ENCODE measurements around the gene SGCD.

Gene SGCD

GRCh38 chr5:156759156-156759555 is 432.2 kb downstream of the SGCD start:
- no peaks in the 10 kb centered on the region for H3K9me3 ChIP-seq
- H3K27me3 ChIP-seq: no peaks in the 10 kb centered on the region
- no peak for TF ChIP-seq CTCF (IDR thresholded peaks at IDR 0.05)
- H3K4me3 ChIP-seq (ENCODE audit: low read depth in 1 of 2, low read length in 1 of 2): no peak overlapping the region
- H3K36me3 ChIP-seq: no peaks in the 10 kb centered on the region
- no peak overlapping the region for H3K27ac ChIP-seq
- H3K4me1 ChIP-seq (ENCODE audit: control insufficient read depth in 1 of 2, insufficient read depth in 1 of 2, low read depth in 1 of 2, low read length in 1 of 2): no peaks in the 10 kb centered on the region

- Histone ChIP-seq H3K4me3 (ENCODE audit: low read depth in 1 of 2, low read length in 1 of 2) (no peak overlapping the region), H3K9me3 (no peaks in the 10 kb centered on the region), H3K27ac (no peak overlapping the region), H3K27me3 (no peaks in the 10 kb centered on the region), H3K36me3 (no peaks in the 10 kb centered on the region), H3K4me1 (ENCODE audit: control insufficient read depth in 1 of 2, insufficient read depth in 1 of 2, low read depth in 1 of 2, low read length in 1 of 2) (no peaks in the 10 kb centered on the region)
- no peak for TF ChIP-seq CTCF (IDR thresholded peaks at IDR 0.05)
These were observed 435.8 kb downstream of the SGCD start for GRCh38 chr5:156762771-156763170.

GRCh38 chr5:156764176-156764971 is 437.4 kb downstream of the SGCD start:
- no peaks in the 10 kb centered on the region for H3K36me3 ChIP-seq
- H3K4me1 ChIP-seq (ENCODE audit: control insufficient read depth in 1 of 2, insufficient read depth in 1 of 2, low read depth in 1 of 2, low read length in 1 of 2): no peaks in the 10 kb centered on the region
- no peaks in the 10 kb centered on the region for H3K27me3 ChIP-seq
- H3K27ac ChIP-seq: no peak overlapping the region
- H3K4me3 ChIP-seq (ENCODE audit: low read depth in 1 of 2, low read length in 1 of 2): no peak overlapping the region
- no peak for TF ChIP-seq CTCF (IDR thresholded peaks at IDR 0.05)
- H3K9me3 ChIP-seq: no peaks in the 10 kb centered on the region

- H3K27me3 ChIP-seq: no peaks in the 10 kb centered on the region
- H3K9me3 ChIP-seq: no peaks in the 10 kb centered on the region
- no peak overlapping the region for H3K4me3 ChIP-seq (ENCODE audit: low read depth in 1 of 2, low read length in 1 of 2)
- H3K4me1 ChIP-seq (ENCODE audit: control insufficient read depth in 1 of 2, insufficient read depth in 1 of 2, low read depth in 1 of 2, low read length in 1 of 2): no peaks in the 10 kb centered on the region
- TF ChIP-seq CTCF (IDR thresholded peaks at IDR 0.05): no peak
- H3K36me3 ChIP-seq: no peaks in the 10 kb centered on the region
- H3K27ac ChIP-seq: no peak overlapping the region
These were observed 447.3 kb downstream of the SGCD start for GRCh38 chr5:156774273-156774672.

GRCh38 chr5:156778139-156778706 is 451.3 kb downstream of the SGCD start:
- Histone ChIP-seq H3K4me1 (ENCODE audit: control insufficient read depth in 1 of 2, insufficient read depth in 1 of 2, low read depth in 1 of 2, low read length in 1 of 2) (no peaks in the 10 kb centered on the region), H3K27ac (no peak overlapping the region), H3K27me3 (no peaks in the 10 kb centered on the region), H3K9me3 (no peaks in the 10 kb centered on the region), H3K4me3 (ENCODE audit: low read depth in 1 of 2, low read length in 1 of 2) (no peak overlapping the region), H3K36me3 (no peaks in the 10 kb centered on the region)
- no peak for TF ChIP-seq CTCF (IDR thresholded peaks at IDR 0.05)

All from neutrophil (primary cell).